GM21529 (cell line): ENCODE measurements around the gene SREBF2.

Experiments
- ATAC-seq: cut with Tn5 transposase; IDR thresholded peaks from one replicate; pipeline ENCODE4 v1.9.1; 2021; ENCODE audit not compliant: unreplicated experiment

The SREBF2 gene

GRCh38 chr22:41875531-41876270 lies 42.8 kb downstream of the SREBF2 start:
- no peak for ATAC-seq

GRCh38 chr22:41876275-41876674 lies 43.4 kb downstream of the SREBF2 start:
- ATAC-seq = no peak

- no peak for ATAC-seq
Observed at GRCh38 chr22:41876675-41877074, 43.8 kb downstream of the SREBF2 start.

- ATAC-seq = no peak
Observed at GRCh38 chr22:41880653-41881052, 47.7 kb downstream of the SREBF2 start.

- no peak for ATAC-seq
Observed at GRCh38 chr22:41883400-41883799, 50.5 kb downstream of the SREBF2 start.

- no peak for ATAC-seq
Observed at GRCh38 chr22:41885116-41885515, 52.2 kb downstream of the SREBF2 start.

GRCh38 chr22:41885516-41885915 lies 52.6 kb downstream of the SREBF2 start:
- ATAC-seq = no peak

- no peak for ATAC-seq
Observed at GRCh38 chr22:41888627-41889200, 55.8 kb downstream of the SREBF2 start.

GRCh38 chr22:41891407-41891806 lies 58.5 kb downstream of the SREBF2 start:
- no peak for ATAC-seq

GRCh38 chr22:41892721-41893120 lies 59.8 kb downstream of the SREBF2 start:
- ATAC-seq = no peak

GRCh38 chr22:41893591-41894375 lies 60.9 kb downstream of the SREBF2 start:
- ATAC-seq = no peak

GRCh38 chr22:41898645-41899044 lies 65.7 kb downstream of the SREBF2 start:
- no peak for ATAC-seq

GRCh38 chr22:41899110-41899509 lies 66.2 kb downstream of the SREBF2 start:
- no peak for ATAC-seq

GRCh38 chr22:41899992-41900651 lies 67.2 kb downstream of the SREBF2 start:
- no peak for ATAC-seq

- no peak for ATAC-seq
Observed at GRCh38 chr22:41900652-41901312, 67.9 kb downstream of the SREBF2 start.

- ATAC-seq = no peak
Observed at GRCh38 chr22:41902016-41902415, 69.1 kb downstream of the SREBF2 start.

GRCh38 chr22:41902932-41903421 lies 70.1 kb downstream of the SREBF2 start:
- no peak for ATAC-seq

- no peak for ATAC-seq
Observed at GRCh38 chr22:41904450-41905410, 71.8 kb downstream of the SREBF2 start.

GRCh38 chr22:41905411-41906202 lies 72.7 kb downstream of the SREBF2 start:
- ATAC-seq = no peak
